Naive thymus-derived CD4-positive, alpha-beta T cell (primary cell): Measurements from ENCODE around the gene MYZAP. TPM values are rescaled to one million over a fixed set of nuclear protein-coding genes. Genes with fewer than 3 reads are reported as not detected.
A peak's percentile ranks its signal among the peaks of the same experiment; 100 is the strongest.

Experiments used
- ATAC-seq: fragments of 150-1000 bp; cut with Tn5 transposase; 2 replicates; pipeline ENCODE4 v1.10.0; 2021; ENCODE audit warnings: mild to moderate bottlenecking, moderate library complexity
- CTCF ChIA-PET: fragments of 350-600 bp; sonication (Branson Sonifier 250); formaldehyde crosslinking; loops from one replicate; lab custom pipeline; 2021; ENCODE audit warnings: antibody characterized with exemption; lab: Charles Lee
- POLR2A ChIA-PET: fragments of 350-600 bp; sonication (Branson Sonifier 250); formaldehyde crosslinking; loops from one replicate; lab custom pipeline; 2021; ENCODE audit warnings: antibody characterized with exemption, inconsistent platforms; lab: Charles Lee
- DNase-seq, 9 donors: peaks; one replicate each; pipeline versions ENCODE4 v3.0.0 to v3.0.0-alpha.2; 2020 to 2022; ENCODE audit warnings: mixed read lengths in 1 of 9
- H3K27ac ChIP-seq: one replicate; pipeline ENCODE4 v1.7.0; 2013; ENCODE audit warnings: mild to moderate bottlenecking, low read depth, low read length, moderate library complexity
- H3K27me3 ChIP-seq, 2 donors: one replicate each; pipeline ENCODE4 v1.7.0; 2013; ENCODE audit warnings: low read length in 2 of 2, mild to moderate bottlenecking in 2 of 2, moderate library complexity in 2 of 2; ENCODE audit not compliant: control insufficient read depth in 2 of 2, insufficient read depth in 2 of 2
- H3K36me3 ChIP-seq, 3 experiments: 1 replicate in 2 of 3; 2 replicates in 1 of 3; pipeline ENCODE4 v1.7.0; 2013; ENCODE audit warnings: low read length in 3 of 3, mild to moderate bottlenecking in 3 of 3, moderate library complexity in 1 of 3; ENCODE audit not compliant: insufficient read depth in 3 of 3, control insufficient read depth in 2 of 3
- H3K4me1 ChIP-seq, 2 donors: one replicate each; pipeline ENCODE4 v1.7.0; 2013; ENCODE audit warnings: low read length in 2 of 2, mild to moderate bottlenecking in 2 of 2, moderate library complexity in 1 of 2; ENCODE audit not compliant: control insufficient read depth in 2 of 2, insufficient read depth in 2 of 2
- H3K4me3 ChIP-seq: 2 replicates; pipeline ENCODE4 v1.7.0; 2013; ENCODE audit warnings: mild to moderate bottlenecking, low read length
- H3K9me3 ChIP-seq, 3 experiments: 1 replicate in 2 of 3; 2 replicates in 1 of 3; pipeline ENCODE4 v1.7.0; 2013; ENCODE audit warnings: low read length in 3 of 3; ENCODE audit not compliant: control insufficient read depth in 2 of 3
- H3K27ac Mint-ChIP-seq, 9 donors: one replicate each; pipeline ENCODE4 v1.8.0; 2020 to 2022; ENCODE audit warnings: mixed read lengths in 9 of 9, mild to moderate bottlenecking in 8 of 9, moderate library complexity in 5 of 9, inconsistent platforms in 2 of 9
- H3K27me3 Mint-ChIP-seq, 5 donors: one replicate each; pipeline ENCODE4 v1.8.0; 2021 to 2022; ENCODE audit warnings: mixed read lengths in 5 of 5, mild to moderate bottlenecking in 1 of 5
- H3K36me3 Mint-ChIP-seq, 5 donors: one replicate each; pipeline ENCODE4 v1.8.0; 2020 to 2022; ENCODE audit warnings: mixed read lengths in 5 of 5, mild to moderate bottlenecking in 3 of 5, inconsistent platforms in 1 of 5
- H3K4me1 Mint-ChIP-seq, 7 donors: one replicate each; pipeline ENCODE4 v1.8.0; 2020 to 2022; ENCODE audit warnings: mixed read lengths in 7 of 7, mild to moderate bottlenecking in 3 of 7, inconsistent platforms in 1 of 7
- H3K4me3 Mint-ChIP-seq, 10 donors: one replicate each; pipeline ENCODE4 v1.8.0; 2020 to 2022; ENCODE audit warnings: mild to moderate bottlenecking in 10 of 10, mixed read lengths in 10 of 10, moderate library complexity in 6 of 10, inconsistent platforms in 2 of 10
- H3K9me3 Mint-ChIP-seq, 11 donors: one replicate each; pipeline ENCODE4 v1.8.0; 2020 to 2022; ENCODE audit warnings: mixed read lengths in 11 of 11, mild to moderate bottlenecking in 4 of 11, inconsistent platforms in 1 of 11, moderate library complexity in 1 of 11
- intact Hi-C, 2 donors: fragments of 100-400 bp; cut with micrococcal nuclease; formaldehyde crosslinking; loops; one replicate each; pipeline ENCODE4 v1.15.1; 2023
- polyA plus RNA-seq, 2 donors: library from polyadenylated mRNA; unstranded; fragments of 300-500 nt; fragmentation: Illumina TruSeq; gene quantifications; one replicate each; pipeline ENCODE4 v1.2.3, GENCODE V29; 2021
- total RNA-seq, 6 experiments: library from RNA in 5 of 6; stranded (reverse) in 5 of 6; gene quantifications; 1 replicate in 5 of 6; 2 replicates in 1 of 6; pipeline ENCODE4 v1.2.3 and lab custom pipeline; 2021 to 2026

Gene MYZAP
- total and polyA plus RNA-seq, 7 experiments from 2014 or later, result 1.1 to 9.7 (median 2.2) TPM; not detected in 1

GRCh38 chr15:57698243-57698642, 106.5 kb downstream of the MYZAP start:
- no peak for ATAC-seq
- no peak for DNase-seq
- no peak overlapping the region for H3K27ac Mint-ChIP-seq
- no peak overlapping the region for H3K27ac ChIP-seq
- intact Hi-C loops, result no loop called here
- H3K4me1 ChIP-seq, result peaks cover 0 to 9% of the 10 kb centered on the region in 2 donors
- H3K36me3 ChIP-seq, result no peaks in the 10 kb centered on the region
- no peaks in the 10 kb centered on the region for H3K9me3 Mint-ChIP-seq
- no peak overlapping the region for H3K4me3 ChIP-seq
- CTCF ChIA-PET, result no interaction called here
- H3K4me3 Mint-ChIP-seq, result no peak overlapping the region
- POLR2A ChIA-PET, result no interaction called here
- H3K36me3 Mint-ChIP-seq, result no peaks in the 10 kb centered on the region
- peaks cover 8 to 15% (median 14%) of the 10 kb centered on the region in 7 donors for H3K4me1 Mint-ChIP-seq
- H3K9me3 ChIP-seq, result no peaks in the 10 kb centered on the region
- no peaks in the 10 kb centered on the region for H3K27me3 ChIP-seq
- peaks cover 6 to 56% (median 14%) of the 10 kb centered on the region in 5 donors for H3K27me3 Mint-ChIP-seq

DNA sequence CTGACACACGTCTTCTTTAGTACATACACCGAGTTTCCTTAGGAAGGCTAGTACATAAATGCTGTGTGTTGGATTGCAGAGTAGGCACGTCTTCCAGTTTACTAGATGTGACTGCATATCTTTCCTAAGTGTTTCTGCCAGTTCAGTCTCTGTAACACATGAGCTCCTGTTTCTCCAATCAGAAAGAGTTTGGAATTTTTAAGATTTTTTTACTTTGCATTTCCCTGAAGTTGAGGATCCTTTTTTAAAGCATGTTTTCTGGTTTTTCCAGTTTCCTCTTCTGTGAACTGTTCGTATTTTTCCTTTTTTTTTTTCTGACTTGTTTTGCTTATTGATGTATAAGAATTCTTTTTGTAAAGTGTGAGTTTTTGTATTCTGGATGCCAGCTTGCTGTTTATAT, 107.3 kb downstream of the MYZAP start:
- Mint-ChIP-seq H3K9me3 (no peaks in the 10 kb centered on the region), H3K36me3 (peaks cover 0 to under 1% (median 0%) of the 10 kb centered on the region in 5 donors), H3K27ac (no peak overlapping the region), H3K4me1 (peaks cover 14 to 23% (median 22%) of the 10 kb centered on the region in 7 donors), H3K27me3 (peaks cover 6 to 52% (median 14%) of the 10 kb centered on the region in 5 donors), H3K4me3 (no peak overlapping the region)
- intact Hi-C loops, result no loop called here
- no peak for DNase-seq
- no peaks in the 10 kb centered on the region for H3K36me3 ChIP-seq
- POLR2A ChIA-PET, result no interaction called here
- H3K27me3 ChIP-seq, result no peaks in the 10 kb centered on the region
- H3K27ac ChIP-seq, result no peak overlapping the region
- peaks cover 0 to 14% of the 10 kb centered on the region in 2 donors for H3K4me1 ChIP-seq
- no peaks in the 10 kb centered on the region for H3K9me3 ChIP-seq
- ATAC-seq, result no peak
- no peak overlapping the region for H3K4me3 ChIP-seq
- CTCF ChIA-PET, result no interaction called here

DNA sequence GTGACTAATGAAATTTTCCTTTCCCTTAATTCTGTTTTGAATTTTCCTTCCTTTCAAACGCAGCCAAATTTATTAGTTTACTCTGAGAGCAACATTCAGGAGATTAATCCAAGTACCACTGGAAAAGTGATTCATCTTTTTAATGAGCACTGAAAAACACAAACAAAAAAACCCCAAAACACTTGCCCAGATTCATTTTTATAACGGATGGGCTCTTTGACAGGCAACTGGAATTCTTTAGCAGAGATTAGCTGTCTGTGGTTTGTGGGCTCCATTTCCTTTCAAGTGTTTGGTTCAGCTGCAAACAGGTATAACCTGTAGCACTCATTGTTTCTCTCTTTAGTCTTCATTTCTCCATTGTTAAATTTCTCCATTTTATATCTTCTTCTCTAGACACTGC, 111.7 kb downstream of the MYZAP start:
- intact Hi-C loops, result loop anchor here (2.0 to 10.0 kb wide), 3 partner anchors 63 to 1231 kb away; partner anchors contain the start of genes SLTM (in 1 of the 2) and ZNF280D (in 1 of the 2)
- peaks cover 34 to 64% (median 62%) of the 10 kb centered on the region in 7 donors for H3K4me1 Mint-ChIP-seq

GRCh38 chr15:57704441-57704840, 112.7 kb downstream of the MYZAP start:
- POLR2A ChIA-PET, result interaction anchor here (0.7 kb wide), 1 partner anchor 145 kb away, joined by 3 read pairs; no protein-coding TSS in a partner anchor
- ATAC-seq, result no peak
- peak overlapping the region; percentile 46 to 99 (median 89) for H3K27ac Mint-ChIP-seq

More for the DNA sequence above, 111.7 kb downstream of the MYZAP start:
- CTCF ChIA-PET, result interaction anchor here (1.5 kb wide), 1 partner anchor 143 kb away, joined by 5 read pairs; no protein-coding TSS in a partner anchor
- H3K4me1 ChIP-seq, result peaks cover 16 to 27% of the 10 kb centered on the region in 2 donors
- Mint-ChIP-seq H3K4me3 (peak overlapping the region in 9 of 10 donors; percentile 43 to 89 (median 70)), H3K9me3 (no peaks in the 10 kb centered on the region), H3K27ac (peak overlapping the region in 8 of 9 donors; percentile 81 to 99 (median 90)), H3K36me3 (peaks cover 0 to 9% (median 0%) of the 10 kb centered on the region in 5 donors), H3K27me3 (peaks cover 0 to 22% (median 8%) of the 10 kb centered on the region in 5 donors)
- POLR2A ChIA-PET, result interaction anchor here (0.9 kb wide), 1 partner anchor 9 kb away, joined by 4 read pairs; no protein-coding TSS in a partner anchor
- DNase-seq (peak in 7 of 9 donors; percentile 56 to 76 (median 66)), ATAC-seq (no peak)
- H3K4me3 ChIP-seq, result no peak overlapping the region
- H3K27me3 ChIP-seq, result no peaks in the 10 kb centered on the region
- H3K36me3 ChIP-seq, result peaks cover 0 to 6% (median 0%) of the 10 kb centered on the region in 3 experiments
- H3K9me3 ChIP-seq, result no peaks in the 10 kb centered on the region
- peak overlapping the region; percentile 49 for H3K27ac ChIP-seq

DNA sequence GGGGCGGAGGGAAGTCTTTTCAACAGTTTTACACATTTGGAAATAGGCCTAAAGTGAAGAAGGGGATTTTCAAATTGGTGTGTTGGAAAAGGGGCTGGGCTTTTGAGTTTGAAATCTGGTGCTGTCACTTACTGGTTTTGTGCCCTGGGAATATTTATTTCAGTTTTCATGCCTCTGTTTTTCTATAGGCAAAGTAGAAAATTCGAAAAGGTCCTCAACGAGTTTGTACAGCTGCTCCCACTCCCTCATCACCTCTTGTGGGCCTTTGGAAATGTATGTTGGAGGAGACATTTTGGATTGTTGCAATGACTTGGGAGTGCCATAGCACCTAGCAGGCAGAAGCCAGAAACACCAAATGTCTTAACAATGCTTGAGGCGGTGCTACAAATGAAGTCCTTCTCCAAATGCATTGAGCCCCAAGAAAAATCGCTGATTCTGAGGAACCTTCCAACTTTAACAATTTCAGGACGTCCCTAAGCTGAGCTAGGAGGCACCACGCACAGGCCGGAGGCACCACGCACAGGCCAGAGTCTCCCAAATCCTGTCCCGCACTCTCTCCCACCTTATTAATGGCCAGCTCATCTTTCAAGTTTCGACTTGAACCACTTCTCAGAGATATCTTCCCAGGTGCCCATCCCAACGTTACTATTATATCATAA, 114.2 kb downstream of the MYZAP start:
- intact Hi-C loops, result loop anchor here (1.0 to 10.0 kb wide), 10 partner anchors 39 to 1714 kb away; partner anchors contain the start of genes ZNF280D (in 2 of the 2), NEDD4 (in 1 of the 2), RFX7 (in 1 of the 2) and SLTM (in 1 of the 2)
- Mint-ChIP-seq H3K27me3 (peaks cover 0 to 5% (median 0%) of the 10 kb centered on the region in 5 donors), H3K27ac (peak overlapping the region; percentile 63 to 99 (median 97)), H3K36me3 (peaks cover 0 to 15% (median 6%) of the 10 kb centered on the region in 5 donors), H3K9me3 (no peaks in the 10 kb centered on the region), H3K4me1 (peaks cover 45 to 89% (median 86%) of the 10 kb centered on the region in 7 donors), H3K4me3 (peak overlapping the region; percentile 83 to 93 (median 89))
- Histone ChIP-seq H3K36me3 (peaks cover 0 to 18% (median 9%) of the 10 kb centered on the region in 3 experiments), H3K4me1 (peaks cover 17 to 38% of the 10 kb centered on the region in 2 donors), H3K9me3 (no peaks in the 10 kb centered on the region), H3K27ac (peak overlapping the region; percentile 92), H3K27me3 (no peaks in the 10 kb centered on the region), H3K4me3 (peak overlapping the region; percentile 88)
- POLR2A ChIA-PET, result interaction anchor here (0.6 to 3.2 kb wide), 8 partner anchors 8 to 146 kb away, joined by 3 to 24 read pairs (median 4); no protein-coding TSS in a partner anchor
- CTCF ChIA-PET, result interaction anchor here (1.2 to 2.9 kb wide), 4 partner anchors 37 to 155 kb away, joined by 3 to 10 read pairs (median 6); no protein-coding TSS in a partner anchor
- ATAC-seq, result no peak
- peak in 1 of 9 donors; percentile 4 for DNase-seq

More at GRCh38 chr15:57704441-57704840, 112.7 kb downstream of the MYZAP start:
- Mint-ChIP-seq H3K27me3 (peaks cover 0 to 15% (median 0%) of the 10 kb centered on the region in 5 donors), H3K9me3 (no peaks in the 10 kb centered on the region), H3K36me3 (peaks cover 0 to 9% (median 0%) of the 10 kb centered on the region in 5 donors), H3K4me3 (peak overlapping the region in 9 of 10 donors; percentile 35 to 89 (median 70)), H3K4me1 (peaks cover 40 to 75% (median 72%) of the 10 kb centered on the region in 7 donors)
- intact Hi-C loops, result loop anchor here (10.0 kb wide), 2 partner anchors 970 to 1230 kb away; partner anchors contain the start of genes SLTM (in 1 of the 2) and ZNF280D (in 1 of the 2)
- Histone ChIP-seq H3K4me1 (peaks cover 17 to 32% of the 10 kb centered on the region in 2 donors), H3K36me3 (peaks cover 0 to 6% (median 3%) of the 10 kb centered on the region in 3 experiments), H3K9me3 (no peaks in the 10 kb centered on the region), H3K27ac (peak overlapping the region; percentile 34), H3K27me3 (no peaks in the 10 kb centered on the region), H3K4me3 (no peak overlapping the region)
- CTCF ChIA-PET, result interaction anchor here (1.5 kb wide), 1 partner anchor 144 kb away, joined by 5 read pairs; no protein-coding TSS in a partner anchor
- DNase-seq, result no peak
